DLD1 (cell line): Measurements from ENCODE around the gene MDK.

ENCODE experiments used
- in situ Hi-C: cut with HindIII; loops from 2 replicates; pipeline ENCODE4 v1.10.0; 2017; ENCODE audit warnings: low sequenced_read_pairs

The MDK gene

DNA sequence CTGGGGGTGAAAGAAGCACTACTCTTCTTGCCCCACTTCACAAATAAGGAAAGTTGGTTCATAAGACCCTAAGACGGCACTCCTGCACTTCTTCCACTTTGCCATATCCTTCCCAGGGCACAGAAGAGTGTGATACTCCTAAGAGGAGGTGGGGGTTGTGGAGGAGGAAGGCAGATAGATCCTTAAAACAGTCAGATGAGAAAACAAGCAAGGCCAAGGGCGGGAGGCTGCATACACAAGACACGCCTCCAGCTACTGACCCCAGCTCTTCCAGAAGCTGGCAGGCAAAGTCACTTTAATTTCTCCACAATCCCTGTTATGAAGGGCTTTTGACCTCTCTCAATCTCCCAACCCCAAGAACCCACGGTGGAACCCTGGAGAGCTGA lies 11.8 kb downstream of the MDK start:
- in situ Hi-C loops: no loop called here

GRCh38 chr11:46393759-46394158 lies 12.3 kb downstream of the MDK start:
- in situ Hi-C loops: no loop called here

DNA sequence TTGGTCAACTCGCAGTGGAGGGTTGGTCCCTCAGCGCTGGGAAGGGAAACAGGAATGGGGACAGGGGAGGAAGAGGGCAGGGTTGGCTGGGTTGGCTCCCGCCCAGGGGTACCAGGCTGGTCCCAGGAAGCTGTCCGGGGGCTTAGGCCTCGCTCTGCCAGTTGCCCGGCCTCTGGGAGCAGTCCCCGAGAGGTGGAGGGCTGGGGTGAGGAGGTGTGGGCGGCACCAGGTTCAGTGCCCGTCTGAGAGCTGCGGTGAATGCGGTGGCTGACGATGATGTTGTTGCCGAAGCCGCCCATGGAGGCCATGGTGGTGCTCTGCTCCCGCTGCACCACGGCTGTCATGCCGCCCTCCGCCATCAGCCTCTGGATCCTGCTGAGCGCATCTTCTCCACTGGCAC lies 16.1 kb downstream of the MDK start:
- in situ Hi-C loops: no loop called here

DNA sequence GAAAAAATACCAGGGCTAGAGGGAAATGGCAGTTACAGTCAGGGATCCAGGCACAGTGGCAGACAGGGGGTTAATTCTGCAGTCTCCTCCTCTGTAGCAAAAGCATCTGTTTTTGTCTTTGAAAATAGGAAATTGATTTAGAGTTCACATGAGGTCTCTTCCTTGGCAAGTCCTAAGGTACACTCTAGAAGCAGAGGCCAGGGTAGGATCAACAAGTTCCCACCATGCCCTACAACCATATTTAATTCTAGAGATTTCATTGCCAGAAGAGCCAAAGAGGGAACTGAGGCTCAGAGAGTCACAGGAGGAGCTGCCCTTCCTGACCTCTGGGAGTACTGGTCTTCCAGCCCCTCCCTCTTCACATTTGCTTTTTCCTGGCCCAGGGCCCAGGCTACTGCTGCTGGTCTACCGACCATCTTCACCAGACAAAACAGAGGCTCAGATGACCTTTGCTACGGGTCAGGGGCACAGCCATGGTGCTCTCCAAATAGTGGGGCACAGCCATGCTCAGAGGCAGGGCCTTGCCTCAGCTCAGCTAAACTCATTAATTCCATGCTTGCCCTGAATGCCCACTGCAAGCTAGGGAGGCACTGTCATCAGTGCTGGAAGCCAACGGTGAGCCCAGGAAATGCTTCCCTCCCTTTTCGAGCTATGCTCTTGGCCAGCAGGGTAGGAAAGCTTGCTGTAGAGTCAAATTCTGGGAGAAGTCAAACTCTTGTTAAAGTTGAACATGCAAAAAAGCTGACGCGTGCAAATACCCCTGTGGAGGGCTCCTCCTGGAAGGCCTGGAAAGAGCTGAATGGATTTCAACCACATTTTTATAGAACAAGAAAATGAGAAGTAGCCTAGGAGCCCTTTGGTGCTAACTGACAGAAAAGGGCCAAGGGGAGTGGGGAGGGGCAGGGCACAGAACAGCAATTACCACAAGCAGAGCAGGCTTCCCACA lies 21.8 kb downstream of the MDK start:
- in situ Hi-C loops: no loop called here

GRCh38 chr11:46404476-46405017 lies 23.1 kb downstream of the MDK start:
- in situ Hi-C loops: no loop called here

DNA sequence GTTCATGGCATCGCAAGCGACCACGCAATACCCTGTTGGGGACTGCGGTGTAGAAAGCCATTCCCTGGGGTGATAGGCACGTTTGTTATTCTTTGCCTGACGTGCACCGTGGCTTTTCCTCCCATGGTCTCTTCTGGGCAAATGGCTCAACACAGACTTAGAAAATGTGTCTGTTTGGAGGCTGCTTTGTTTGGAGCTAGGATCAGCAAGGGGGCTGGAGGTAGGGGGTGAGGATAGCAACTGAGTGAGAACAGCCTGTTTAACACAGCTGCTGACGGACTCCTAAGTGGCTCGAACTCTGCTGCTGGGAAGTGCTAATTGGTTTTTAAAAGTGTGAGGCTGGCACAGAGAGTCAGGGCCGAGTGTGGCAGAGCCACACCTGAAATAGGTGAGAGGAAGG lies 26.2 kb downstream of the MDK start:
- in situ Hi-C loops: no loop called here

DNA sequence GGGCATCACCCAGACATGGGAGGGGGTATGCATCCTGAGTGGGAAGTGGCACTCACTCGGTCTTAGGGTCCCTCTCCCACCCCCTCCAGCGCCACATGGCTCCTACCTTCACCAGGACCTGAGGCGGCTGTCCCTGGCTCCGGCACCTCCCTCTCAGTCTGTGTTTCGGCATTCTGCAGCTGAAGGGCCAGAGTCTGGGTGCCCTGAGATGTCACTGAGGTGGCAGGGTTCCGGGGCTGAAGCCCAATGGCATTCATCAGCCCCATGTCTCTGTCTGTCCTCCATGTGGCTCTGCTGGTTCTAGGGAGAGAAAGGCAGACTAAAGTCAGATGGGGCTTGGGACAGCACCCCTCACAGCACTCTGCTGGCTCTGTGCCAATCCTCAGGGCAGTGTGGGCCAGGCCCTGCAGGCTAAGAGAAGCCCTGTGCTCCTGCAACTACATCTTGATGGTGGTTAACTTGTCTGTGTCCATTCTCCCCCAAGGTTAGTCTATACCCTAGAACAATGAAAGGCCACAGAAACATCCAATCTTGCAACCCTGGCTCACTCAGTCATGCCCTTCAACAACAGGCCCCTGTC lies 27.0 kb downstream of the MDK start:
- in situ Hi-C loops: no loop called here

DNA sequence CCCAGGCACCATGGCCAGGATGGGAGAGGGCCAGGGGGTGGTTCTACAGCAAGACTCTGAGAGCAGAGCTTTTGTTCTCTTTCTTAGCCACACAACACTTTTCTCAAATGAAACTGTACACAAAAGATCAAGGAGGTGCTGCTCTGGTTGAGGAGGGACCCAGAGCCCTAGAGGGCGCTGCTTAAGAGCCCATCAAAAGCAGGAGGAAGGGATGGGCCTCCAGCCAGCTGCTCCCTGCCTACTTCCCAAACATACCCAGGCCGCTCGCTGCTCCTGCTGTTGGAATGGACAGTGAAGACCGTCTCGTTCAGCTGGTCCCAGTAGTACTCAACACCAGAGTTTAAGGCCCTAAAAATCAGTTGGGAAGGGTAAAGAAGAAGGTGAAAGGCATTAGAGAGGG lies 28.6 kb downstream of the MDK start:
- in situ Hi-C loops: no loop called here

GRCh38 chr11:46413760-46414465 lies 32.4 kb downstream of the MDK start:
- in situ Hi-C loops: no loop called here

GRCh38 chr11:46414466-46414796 lies 33.0 kb downstream of the MDK start:
- in situ Hi-C loops: no loop called here

- in situ Hi-C loops: no loop called here
These were observed 33.4 kb downstream of the MDK start for GRCh38 chr11:46414879-46415278.

DNA sequence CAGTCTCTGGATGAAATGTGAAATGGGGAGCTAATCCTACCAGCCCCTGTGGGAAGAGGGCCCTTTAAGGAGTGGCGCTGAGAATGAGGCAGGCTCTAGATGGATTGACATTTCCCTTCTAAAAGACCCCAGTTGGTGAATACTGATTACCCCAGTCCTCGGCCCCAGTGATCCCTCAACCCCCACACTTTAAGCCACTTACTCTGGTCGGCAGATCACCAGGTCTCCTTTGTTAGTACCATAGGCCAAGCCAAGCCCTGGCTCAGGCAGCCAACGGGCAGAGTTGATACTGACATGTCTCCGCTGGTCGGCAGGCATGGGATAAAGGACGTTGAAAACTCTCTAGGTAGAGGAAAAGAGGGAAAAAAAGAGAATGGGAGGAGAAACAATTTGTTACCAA lies 36.2 kb downstream of the MDK start:
- in situ Hi-C loops: no loop called here

- in situ Hi-C loops: no loop called here
These were observed 37.3 kb downstream of the MDK start for GRCh38 chr11:46418751-46419150.

- in situ Hi-C loops: no loop called here
These were observed 39.0 kb downstream of the MDK start for GRCh38 chr11:46420513-46420912.

- in situ Hi-C loops: no loop called here
These were observed 39.9 kb downstream of the MDK start for GRCh38 chr11:46421257-46421880.

GRCh38 chr11:46422588-46422987 lies 41.1 kb downstream of the MDK start:
- in situ Hi-C loops: no loop called here

DNA sequence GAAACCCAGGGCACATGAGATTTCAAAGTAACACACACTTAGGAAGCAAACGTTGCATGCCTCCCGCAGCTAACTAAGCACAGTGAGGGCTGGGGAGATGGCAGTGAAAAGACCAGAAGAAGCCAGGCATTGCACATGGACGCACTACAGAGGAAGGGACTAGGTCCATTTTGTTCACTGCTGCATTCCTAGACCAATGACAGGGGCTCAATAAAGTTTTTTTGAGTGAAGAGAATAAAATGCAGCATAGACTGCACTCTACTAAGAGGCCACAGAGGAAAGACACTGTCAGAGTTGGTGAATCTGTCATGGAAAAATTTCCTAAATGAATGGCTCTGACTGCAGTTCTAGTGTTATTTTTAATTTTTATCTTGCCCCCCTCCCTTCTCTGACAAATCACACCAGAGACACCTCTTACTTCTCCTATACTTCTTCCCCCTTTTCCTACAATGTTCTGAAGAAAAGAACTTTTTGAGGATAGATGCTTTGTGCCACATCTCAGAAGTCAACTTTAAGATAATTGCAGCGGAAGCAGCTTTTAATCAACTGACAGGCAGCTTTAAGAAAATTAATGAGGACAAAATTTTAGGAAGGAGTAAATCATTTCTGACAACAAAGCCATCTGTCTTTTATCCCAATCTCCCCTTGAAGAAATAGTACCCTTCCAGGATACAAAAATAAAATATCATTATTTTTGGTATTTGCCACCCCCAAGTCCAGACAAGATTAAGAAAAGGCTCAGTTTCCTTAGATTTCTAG lies 44.9 kb downstream of the MDK start:
- in situ Hi-C loops: no loop called here

DNA sequence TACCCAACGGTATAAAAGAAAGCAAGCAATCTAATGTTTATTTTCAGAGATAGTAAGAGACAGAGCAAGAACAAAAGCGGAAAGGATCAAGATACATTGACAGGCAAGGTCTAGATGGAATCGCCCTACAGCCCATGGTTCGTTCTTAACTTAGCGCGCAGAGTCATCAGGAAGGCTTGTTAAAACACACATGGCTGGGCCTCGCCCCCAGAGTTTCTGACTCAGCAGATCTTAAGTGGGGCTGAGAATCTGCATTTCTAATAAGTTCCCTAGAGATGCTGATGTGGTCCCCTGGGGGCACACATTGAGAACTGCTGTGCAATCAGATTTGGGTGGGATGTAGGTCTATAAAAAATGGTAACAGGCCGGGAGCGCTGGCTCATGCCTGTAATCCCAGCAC lies 45.9 kb downstream of the MDK start:
- in situ Hi-C loops: no loop called here

DNA sequence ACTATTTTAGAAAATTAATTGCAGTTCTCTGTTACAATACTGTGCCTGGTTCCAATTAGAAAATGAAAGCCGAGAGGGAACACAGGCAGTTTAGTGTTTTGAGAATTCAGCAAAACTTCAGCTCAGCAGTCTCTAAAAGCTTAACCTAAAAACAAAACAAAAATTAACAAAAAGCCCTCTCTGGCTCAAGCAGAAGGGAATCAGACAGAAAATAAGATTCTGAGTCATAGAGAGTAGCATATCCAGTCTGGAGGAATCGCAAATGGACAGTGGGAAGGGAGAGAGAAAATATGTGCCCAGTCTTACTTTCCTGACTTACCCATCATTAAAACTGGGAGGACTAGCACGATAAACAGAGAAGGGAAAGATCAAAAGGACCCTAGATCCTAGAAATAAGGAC lies 48.2 kb downstream of the MDK start:
- in situ Hi-C loops: no loop called here

DNA sequence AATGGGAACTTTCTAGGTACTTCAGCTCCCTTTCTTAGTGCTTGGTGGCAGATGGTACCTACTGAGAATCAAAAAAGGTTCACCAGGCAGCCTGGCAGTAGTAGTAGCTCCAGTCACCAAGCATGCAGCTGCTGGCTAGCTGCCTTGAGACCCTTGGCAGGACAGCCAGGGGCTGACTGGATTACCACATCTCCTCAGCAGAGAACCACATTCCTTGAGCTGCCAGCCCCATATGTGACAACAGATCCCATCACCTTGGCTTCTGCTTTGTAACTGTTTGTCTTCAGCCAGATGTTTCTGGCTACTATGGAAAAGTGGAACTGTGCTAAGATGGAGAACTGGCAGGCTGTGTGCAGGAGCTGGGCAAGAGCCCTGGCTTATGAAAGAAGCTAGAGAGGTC lies 49.7 kb downstream of the MDK start:
- in situ Hi-C loops: no loop called here
